Fibroblast of skin of scalp (primary cell): ENCODE results near the gene MEPE.
"Not testable (repeated sequence)": the region's sequence is repeated elsewhere in the genome, so short reads cannot be mapped to it uniquely, and the experiment has no call there.

Experiments used
- DNase-seq: peaks from one replicate; pipeline ENCODE4 v3.0.0-alpha.2; 2013

The MEPE gene

DNA sequence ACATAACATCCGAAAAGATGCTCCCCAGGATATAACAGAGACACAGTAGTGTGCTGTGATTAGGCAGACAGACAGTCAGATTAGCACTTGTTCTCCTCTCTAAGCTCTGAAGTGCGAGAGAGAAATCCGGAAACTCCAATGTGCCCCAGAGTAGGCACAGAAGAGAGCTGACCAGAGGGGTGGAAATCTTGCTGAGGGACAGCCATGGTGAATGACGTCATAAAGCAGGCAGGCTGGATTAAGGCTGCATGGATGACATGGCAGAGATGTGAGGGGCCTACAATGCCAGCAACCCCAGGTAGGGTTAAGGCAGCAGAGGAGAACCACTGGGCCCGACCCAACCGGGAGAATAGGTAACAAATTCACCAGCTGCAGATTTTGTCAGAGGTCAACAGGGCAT is 53.3 kb downstream of the MEPE start:
- DNase-seq: no peak

DNA sequence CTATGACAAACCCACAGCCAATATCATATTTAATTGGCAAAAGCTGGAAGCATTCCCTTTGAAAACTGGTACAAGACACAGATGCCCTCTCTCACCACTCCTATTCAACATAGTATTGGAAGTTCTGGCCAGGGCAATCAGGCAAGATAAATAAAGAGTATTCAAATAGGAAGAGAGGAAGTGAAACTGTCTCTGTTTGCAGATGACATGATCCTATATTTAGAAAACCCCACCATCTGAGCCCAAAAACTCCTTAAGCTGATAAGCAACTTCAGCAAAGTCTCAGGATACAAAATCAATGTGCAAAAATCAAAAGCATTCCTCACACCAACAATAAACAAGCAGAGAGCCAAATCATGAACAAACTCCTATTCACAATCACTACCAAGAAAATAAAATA is 58.0 kb downstream of the MEPE start:
- not testable (repeated sequence) for DNase-seq

DNA sequence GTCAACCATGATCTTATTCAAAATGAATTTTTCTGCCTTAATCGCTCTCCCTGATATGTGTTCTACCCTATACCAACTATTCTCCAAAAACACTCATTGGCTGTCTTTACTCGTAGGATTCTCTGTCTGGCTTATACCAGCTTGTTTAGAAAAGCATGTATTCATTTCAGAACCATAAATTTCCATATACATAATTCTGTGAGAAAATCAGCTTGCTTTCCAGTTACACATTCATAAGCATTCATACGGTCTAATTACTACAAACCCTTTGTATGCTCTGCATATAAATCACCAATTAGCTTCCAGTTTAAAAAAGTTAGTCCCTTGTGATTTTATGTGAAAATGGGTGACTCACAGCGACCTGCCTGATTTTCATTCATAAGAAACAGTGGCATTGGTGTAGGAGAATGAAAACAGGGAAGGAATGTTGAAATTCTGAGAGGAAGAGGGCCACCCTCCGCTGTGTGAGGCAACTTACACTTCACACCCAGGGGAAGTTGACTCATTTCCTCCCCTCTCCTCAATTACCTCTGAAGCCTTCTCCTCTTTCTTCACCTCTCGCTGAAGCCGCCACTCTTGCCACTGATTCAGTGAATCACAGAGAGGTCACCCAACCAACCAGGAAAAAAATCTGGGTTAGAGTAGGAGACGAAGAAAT is 63.3 kb downstream of the MEPE start:
- DNase-seq: peak; percentile 79
